Omental fat pad (tissue), 4 donors: Measurements from ENCODE around the gene DDX42. TPM values are rescaled to one million over a fixed set of nuclear protein-coding genes. Genes with fewer than 3 reads are reported as not detected.
"Not testable (repeated sequence)": the region's sequence is repeated elsewhere in the genome, so short reads cannot be mapped to it uniquely, and the experiment has no call there.

Source experiments
- ATAC-seq: fragments of 150-250 bp; one replicate; pipeline ENCODE4 v1.9.1; 2016; ENCODE audit warnings: mild to moderate bottlenecking, moderate library complexity; ENCODE audit not compliant: low FRiP score
- DNase-seq: peaks from one replicate; pipeline ENCODE4 v3.0.0-alpha.2; 2019; ENCODE audit warnings: low spot score
- CTCF ChIP-seq, 3 donors: fragments of 450-650 bp; IDR thresholded peaks; one replicate each; pipeline ENCODE4 v1.5.1; 2016 to 2017; ENCODE audit warnings: antibody characterized with exemption in 3 of 3, mild to moderate bottlenecking in 3 of 3, moderate library complexity in 2 of 3
- total RNA-seq, 4 donors: library from RNA; depleted of rRNA; stranded (reverse); fragments of >200 nt; gene quantifications; one replicate each; pipeline ENCODE4 v1.1.0, GENCODE V29; 2016

The DDX42 gene
- total RNA-seq, 4 donors from 2014 or later, result 87.2 to 150 (median 112) TPM

- ATAC-seq (no peak), DNase-seq (no peak)
- no peak for TF ChIP-seq CTCF (IDR thresholded peaks at IDR 0.05)
Measured at GRCh38 chr17:63847525-63848249, 73.7 kb downstream of the DDX42 start.

DNA sequence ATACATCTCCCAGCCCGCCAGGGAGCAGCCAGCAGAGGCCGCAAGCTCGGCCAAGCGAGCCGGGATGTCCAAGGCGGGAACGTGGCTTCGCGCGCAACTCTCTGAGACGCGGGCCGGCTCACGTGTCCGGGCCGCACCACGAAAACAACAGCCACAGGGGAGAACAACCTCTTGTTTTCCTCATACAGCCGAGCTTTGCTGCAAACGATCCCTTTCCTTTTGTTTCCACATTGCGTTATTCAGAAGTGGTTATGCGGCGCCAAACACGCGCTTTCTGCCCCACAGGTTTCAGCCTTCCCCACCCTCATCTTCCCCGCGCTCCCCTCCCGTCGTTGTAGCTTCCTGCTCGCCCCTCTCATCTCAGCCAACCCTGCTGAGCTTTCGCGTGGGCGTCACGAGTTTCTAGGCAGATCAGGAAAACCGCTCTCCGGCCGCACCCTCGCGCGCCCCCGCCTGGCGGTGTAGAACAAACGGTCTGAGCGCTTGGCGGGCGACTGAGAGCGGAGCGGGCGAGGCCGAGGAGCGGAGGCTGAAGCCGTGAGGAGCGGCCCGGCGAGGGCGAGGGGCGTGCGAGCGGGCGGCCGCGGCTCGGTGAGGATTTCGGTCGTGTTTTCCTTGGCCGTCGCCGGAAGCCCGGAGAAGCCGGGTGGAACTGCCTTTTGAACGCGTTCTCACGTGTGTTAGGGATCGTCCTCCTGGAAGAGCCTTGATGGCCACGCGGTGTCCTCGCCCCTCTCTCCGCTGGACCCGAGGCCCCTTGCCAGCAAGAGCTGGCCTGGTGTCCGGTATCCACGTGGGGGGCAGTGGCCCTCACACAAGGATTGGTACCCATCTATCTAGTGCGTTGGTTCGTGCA, 75.1 kb downstream of the DDX42 start:
- DNase-seq, result peak; percentile 91
- peak; percentile 91 for ATAC-seq
- peak in 1 of 3 donors; percentile 23 for TF ChIP-seq CTCF (IDR thresholded peaks at IDR 0.05)

GRCh38 chr17:63850401-63850800, 76.4 kb downstream of the DDX42 start:
- ATAC-seq (no peak), DNase-seq (no peak)
- no peak for TF ChIP-seq CTCF (IDR thresholded peaks at IDR 0.05)

- no peak for TF ChIP-seq CTCF (IDR thresholded peaks at IDR 0.05)
- DNase-seq, result no peak
- no peak for ATAC-seq
Measured at GRCh38 chr17:63853260-63853659, 79.3 kb downstream of the DDX42 start.

GRCh38 chr17:63854709-63855108, 80.7 kb downstream of the DDX42 start:
- DNase-seq (no peak), ATAC-seq (no peak)
- TF ChIP-seq CTCF (IDR thresholded peaks at IDR 0.05), result no peak

GRCh38 chr17:63855185-63855584, 81.2 kb downstream of the DDX42 start:
- no peak for ATAC-seq
- TF ChIP-seq CTCF (IDR thresholded peaks at IDR 0.05), result no peak
- DNase-seq, result no peak

DNA sequence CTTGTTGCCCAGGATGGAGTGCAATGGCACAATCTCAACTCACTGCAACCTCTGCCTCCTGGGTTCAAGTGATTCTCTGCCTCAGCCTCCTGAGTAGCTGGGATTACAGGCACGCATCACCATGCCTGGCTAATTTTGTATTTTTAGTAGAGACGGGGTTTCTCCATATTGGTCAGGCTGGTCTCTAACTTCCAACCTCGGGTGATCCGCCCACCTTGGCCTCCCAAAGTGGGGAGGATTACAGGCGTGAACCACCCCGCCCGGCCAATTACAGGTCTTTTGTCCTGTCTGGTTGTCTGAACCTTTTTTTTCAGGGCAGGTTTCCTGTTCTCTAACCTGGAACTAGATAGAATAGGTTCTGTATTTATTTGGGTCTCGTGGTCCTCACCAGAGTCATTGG, 82.5 kb downstream of the DDX42 start:
- DNase-seq, ATAC-seq: not testable (repeated sequence)
